Ramos (cell line): ENCODE results near the gene NDUFA8.

ENCODE experiments used
- in situ Hi-C: fragments of 300-500 bp; cut with MboI; formaldehyde crosslinking; loops from one replicate; pipeline ENCODE4 v1.14.3; 2022; ENCODE audit warnings: low sequenced_read_pairs; ENCODE audit not compliant: unreplicated experiment

The NDUFA8 gene

DNA sequence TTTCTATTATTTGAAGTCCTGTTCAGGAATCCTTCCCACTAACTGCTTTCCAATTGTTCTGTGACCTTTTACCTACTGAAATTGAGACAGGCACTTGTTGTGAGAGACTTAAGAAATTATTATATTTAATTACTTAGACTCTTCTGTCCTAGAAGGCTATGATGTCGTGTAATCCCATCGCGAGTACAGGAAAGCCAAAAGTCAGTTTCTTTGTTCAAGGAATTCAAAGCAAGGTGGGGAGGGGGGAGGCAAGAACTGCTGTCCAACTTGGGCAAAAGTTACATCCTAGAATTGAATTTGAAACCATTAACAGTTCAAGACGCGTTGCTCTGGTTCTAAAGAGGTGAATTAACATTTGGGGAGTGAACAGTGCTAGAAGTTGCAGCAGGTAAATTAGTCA, 17.9 kb downstream of the NDUFA8 start:
- in situ Hi-C loops = no loop called here

GRCh38 chr9:122140368-122141193, 19.0 kb downstream of the NDUFA8 start:
- in situ Hi-C loops = no loop called here

DNA sequence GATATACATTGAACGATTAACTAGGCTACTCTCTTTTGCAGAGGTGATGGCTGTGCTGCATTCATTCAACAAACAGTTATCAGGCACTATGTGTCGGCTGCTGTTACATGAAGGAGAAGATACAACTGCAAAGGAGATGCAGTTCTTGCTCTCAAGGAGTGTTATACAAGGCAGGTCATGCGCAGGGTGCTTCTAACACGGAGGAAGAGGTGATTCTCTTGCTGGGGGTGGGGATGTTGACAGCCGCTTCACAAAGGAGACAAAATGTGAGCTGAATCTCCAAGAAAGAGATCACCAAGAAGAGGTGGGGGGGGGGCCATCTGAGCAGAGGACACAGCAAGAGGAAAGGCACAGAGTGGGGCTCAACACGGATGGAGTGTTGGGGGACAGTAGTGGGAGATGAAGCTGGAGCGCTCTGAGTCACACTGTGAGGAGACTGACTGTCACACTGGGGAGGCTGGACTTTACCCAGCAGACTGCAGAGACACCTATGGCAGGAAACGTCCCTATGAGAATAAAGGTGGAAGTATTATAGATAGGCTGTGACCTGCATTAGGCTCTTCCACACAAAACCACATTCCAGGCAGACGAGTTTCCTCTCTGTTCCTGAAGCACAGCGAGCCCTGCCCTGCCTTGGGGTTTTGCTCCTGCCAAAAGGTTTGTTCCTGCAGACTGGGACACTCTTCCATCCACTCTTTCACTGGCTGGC, 20.9 kb downstream of the NDUFA8 start:
- in situ Hi-C loops = no loop called here

GRCh38 chr9:122135529-122135859, 24.1 kb downstream of the NDUFA8 start:
- in situ Hi-C loops = no loop called here

DNA sequence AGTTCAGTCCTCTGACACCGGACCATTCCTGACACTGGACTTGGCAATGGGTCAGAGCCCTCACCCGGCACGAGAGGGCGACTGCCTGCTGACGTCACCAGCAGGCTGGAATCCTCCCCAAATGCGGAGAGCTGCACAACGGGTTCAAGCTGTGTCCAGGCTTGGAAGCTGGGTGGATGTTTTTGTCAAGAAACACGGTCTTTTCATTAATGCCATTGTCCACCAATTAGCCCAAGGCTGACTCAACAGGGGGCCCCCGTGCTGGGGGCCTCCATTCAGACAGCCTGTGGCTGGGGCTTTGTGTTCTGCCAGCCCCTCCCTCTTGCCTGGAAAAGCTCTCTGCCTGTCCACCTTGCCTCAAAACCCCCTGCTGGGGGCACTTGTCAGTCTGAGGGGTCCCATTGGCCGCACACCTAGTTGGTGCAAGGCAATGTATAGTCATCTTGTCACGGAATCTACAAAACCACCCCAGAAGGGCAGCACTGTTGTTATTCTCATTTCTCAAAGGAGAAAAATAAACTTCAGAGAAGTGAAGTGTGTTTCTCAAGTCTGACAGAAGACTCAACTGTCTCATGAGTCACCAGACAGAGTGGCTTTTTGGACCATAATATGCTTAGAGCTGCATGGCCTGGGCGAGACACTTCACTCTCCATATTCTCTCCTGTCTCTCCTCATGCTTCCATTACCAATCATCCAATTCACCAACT, 24.6 kb downstream of the NDUFA8 start:
- in situ Hi-C loops = no loop called here

DNA sequence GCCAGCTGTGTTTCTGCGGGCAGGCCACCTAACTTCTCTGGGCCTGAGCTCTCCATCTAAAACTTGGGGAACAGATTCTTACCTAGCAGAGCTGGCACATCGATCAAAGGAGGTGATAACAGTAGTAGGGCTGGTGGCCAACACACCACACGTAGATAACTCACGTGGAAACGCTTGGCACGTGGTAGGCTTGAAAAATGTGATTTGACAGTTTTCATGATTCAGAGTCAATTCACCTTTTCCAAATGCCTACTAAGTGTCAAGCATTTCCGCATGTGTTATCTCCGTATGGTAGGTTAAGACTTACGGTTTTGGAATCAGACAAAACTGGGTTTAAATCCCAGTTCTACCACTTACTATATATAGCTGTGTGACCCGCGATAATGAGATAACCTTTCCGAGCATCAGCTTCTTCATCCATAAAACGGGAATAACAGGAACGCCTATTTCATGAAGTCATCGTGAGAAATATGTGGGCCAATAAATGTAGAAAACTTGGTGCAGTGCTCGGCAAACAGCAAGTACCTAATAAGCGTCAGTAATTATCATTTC, 25.5 kb downstream of the NDUFA8 start:
- in situ Hi-C loops = no loop called here

DNA sequence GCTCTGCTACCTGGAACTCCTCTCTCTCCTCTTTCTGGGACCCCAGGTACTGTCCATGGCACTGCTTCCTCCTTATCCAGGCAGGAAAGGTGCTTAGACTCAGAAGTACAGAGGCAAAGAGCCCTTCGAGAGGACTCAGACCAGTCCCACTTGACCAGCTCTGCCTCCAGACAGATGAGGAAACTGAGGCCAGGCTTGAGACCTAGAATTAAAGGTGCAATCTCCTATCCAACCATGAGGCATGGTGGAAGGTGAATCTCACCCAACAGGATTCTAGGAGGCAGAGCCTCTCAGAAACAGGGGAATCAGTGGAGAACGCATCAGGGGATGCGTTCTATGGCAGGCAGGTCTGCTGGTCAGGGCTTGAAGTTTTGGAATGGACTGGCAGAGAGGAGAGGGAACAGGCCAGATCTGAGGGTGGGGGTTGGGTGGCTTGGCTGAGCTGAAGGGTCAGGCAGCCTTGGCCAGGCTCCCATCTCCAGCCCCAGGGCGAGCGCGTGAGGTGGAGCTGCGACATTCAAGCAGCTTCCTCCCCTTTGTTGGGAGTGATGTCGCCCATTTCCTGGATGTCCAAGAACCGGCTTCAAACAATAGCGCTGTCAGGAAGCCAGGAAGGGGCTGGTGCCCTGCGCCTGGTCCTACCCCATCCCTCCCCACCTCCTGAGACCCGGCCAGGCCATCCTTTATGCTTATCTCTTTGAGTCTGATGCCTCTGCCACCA, 26.2 kb downstream of the NDUFA8 start:
- in situ Hi-C loops = no loop called here

- in situ Hi-C loops = no loop called here
These were observed 27.0 kb downstream of the NDUFA8 start for GRCh38 chr9:122132539-122132938.

GRCh38 chr9:122131401-122132001, 28.1 kb downstream of the NDUFA8 start:
- in situ Hi-C loops = no loop called here

DNA sequence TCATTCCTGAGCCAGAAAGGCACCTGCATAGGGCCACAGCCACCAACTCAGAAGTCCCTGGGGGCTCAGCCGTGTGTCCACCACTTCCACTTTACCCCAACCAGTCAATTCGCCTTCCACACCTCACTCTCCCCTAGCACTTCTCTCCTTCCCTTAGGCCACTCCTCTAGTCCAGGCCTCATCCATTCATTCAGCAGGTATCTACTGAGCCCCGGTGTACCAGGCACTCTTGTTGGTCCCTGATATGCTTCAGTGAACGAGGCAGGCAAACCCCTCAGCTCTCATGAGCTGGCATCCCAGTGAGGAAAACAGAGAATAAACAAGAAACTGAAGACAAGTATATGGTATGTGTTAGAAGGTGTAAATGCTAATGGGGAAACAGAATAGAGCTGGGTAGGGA, 28.7 kb downstream of the NDUFA8 start:
- in situ Hi-C loops = no loop called here

DNA sequence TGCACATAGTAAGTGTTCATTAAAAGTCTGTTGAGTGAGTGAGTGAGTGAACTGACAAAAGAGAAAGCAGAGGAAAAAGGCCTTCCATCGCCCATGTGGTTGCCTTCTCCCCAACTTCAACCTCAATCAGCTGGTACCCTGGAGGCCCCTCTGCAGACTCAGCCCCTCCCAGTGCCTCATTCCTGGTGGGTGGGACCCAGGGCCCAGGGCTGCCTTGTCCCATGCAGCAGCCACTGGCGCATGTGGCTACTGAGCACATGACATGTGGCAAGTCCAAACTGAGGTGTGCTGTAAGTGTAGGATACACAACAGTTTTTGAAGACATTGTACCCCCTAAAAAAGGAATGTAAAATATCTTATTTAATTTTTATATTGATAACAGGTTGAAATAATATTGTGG, 29.6 kb downstream of the NDUFA8 start:
- in situ Hi-C loops = no loop called here

DNA sequence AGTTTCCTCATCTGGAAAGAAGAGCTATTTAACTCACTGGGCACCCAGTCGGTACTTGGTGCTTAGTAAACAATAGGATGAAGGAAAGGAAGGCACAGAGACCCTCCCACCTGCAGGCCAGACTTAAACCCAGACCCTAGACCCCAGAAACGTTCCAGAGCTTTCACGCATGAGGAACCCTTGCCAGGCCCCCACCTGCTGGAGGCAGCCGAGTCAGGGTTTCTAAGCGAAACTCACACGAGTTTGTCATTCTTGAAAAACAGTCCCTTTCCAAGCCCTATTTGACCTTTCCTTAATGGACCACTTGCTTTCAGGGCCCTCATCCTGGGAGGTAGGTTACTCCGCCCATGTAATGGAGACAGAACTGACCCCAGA, 30.6 kb downstream of the NDUFA8 start:
- in situ Hi-C loops = no loop called here

GRCh38 chr9:122128007-122128968, 31.3 kb downstream of the NDUFA8 start:
- in situ Hi-C loops = no loop called here

GRCh38 chr9:122127396-122127798, 32.2 kb downstream of the NDUFA8 start:
- in situ Hi-C loops = no loop called here

- in situ Hi-C loops = no loop called here
These were observed 33.0 kb downstream of the NDUFA8 start for GRCh38 chr9:122126331-122127261.

DNA sequence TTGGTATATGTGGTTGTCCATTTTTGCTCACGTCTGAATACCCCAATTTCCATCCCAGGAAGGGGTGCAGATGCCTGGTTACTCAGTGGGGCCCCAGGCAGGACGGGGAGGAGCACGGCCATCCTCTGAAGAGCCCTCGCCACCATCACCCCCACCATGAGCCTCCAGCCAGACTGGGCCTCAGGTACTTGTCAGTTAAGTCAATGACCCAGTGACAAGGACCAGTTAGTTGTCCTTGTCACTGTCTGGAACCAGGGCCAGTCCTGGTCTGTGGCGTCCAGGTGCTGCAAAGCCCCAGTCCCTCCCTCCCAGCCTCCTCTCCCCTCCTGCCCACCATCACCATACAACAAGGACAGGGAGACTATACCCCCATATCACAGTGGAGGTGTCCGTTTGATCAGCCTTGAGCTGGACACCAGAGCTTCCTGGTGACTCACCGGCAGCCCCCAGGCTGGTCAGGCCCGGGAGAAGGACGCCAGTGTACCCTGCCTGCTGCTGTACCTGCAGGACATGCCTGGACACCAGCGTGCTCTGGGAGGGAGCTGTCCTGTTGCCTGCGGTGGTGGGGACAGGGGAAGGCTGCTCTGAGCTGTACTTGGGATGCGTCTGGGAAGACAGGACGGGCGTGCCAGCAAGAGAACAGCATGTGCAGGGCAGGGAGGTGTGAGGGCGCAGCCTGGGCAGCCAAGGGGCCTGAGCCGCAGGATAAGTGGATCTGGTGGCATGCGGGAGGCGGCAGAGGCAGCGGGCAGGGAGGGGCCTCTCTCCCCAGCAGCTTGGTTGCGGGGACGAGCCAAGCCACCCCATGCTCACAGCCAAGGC, 33.9 kb downstream of the NDUFA8 start:
- in situ Hi-C loops = no loop called here

GRCh38 chr9:122125158-122125508, 34.4 kb downstream of the NDUFA8 start:
- in situ Hi-C loops = no loop called here
